Measurements from ENCODE around the gene COX7B2.

COX7B2 gene

GRCh38 chr4:46889410-46889809 lies 19.6 kb downstream of the COX7B2 start:
- H3K9me3 ChIP-seq (ENCODE audit: low read length), result no peaks in the 10 kb centered on the region
- no peaks in the 10 kb centered on the region for H3K27me3 ChIP-seq (ENCODE audit: control insufficient read depth in 1 of 2, insufficient read depth in 2 of 2, low read length in 2 of 2)
- no peak overlapping the region for H3K4me3 ChIP-seq (ENCODE audit: low read depth in 1 of 2, low read length in 2 of 2)
- no peak overlapping the region for H3K27ac ChIP-seq (ENCODE audit: low read depth, low read length)
- no peak overlapping the region for H3K9ac ChIP-seq (ENCODE audit: low read length)
- H3K36me3 ChIP-seq (ENCODE audit: insufficient read depth, low read length), result no peaks in the 10 kb centered on the region
- H3K4me1 ChIP-seq (ENCODE audit: insufficient read depth, low read length), result no peaks in the 10 kb centered on the region

GRCh38 chr4:46886711-46887110 lies 22.3 kb downstream of the COX7B2 start:
- Histone ChIP-seq H3K36me3 (ENCODE audit: insufficient read depth, low read length) (no peaks in the 10 kb centered on the region), H3K9ac (ENCODE audit: low read length) (no peak overlapping the region), H3K27me3 (ENCODE audit: control insufficient read depth in 1 of 2, insufficient read depth in 2 of 2, low read length in 2 of 2) (no peaks in the 10 kb centered on the region), H3K9me3 (ENCODE audit: low read length) (no peaks in the 10 kb centered on the region), H3K27ac (ENCODE audit: low read depth, low read length) (no peak overlapping the region), H3K4me1 (ENCODE audit: insufficient read depth, low read length) (no peaks in the 10 kb centered on the region), H3K4me3 (ENCODE audit: low read depth in 1 of 2, low read length in 2 of 2) (no peak overlapping the region)

DNA sequence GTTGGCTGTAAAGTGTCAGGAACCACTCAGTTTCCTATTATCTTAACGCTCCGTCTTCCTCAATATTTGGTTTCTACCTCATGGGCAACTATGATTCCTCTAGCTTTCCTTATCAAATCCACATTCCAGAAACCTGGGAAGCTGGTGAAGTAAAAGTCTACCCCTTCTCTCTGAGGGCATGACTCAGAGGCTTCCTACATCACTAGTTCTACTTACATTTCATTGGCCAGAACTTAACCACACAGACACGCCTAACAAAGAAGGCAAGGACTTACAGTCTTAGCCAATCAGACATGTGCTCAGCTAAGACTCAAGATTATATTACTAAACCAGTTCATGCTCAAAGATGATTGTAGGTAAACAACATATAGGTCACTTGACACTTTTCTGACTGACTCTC lies 30.4 kb downstream of the COX7B2 start:
- no peaks in the 10 kb centered on the region for H3K9me3 ChIP-seq (ENCODE audit: low read length)
- no peak overlapping the region for H3K4me3 ChIP-seq (ENCODE audit: low read depth in 1 of 2, low read length in 2 of 2)
- no peaks in the 10 kb centered on the region for H3K27me3 ChIP-seq (ENCODE audit: control insufficient read depth in 1 of 2, insufficient read depth in 2 of 2, low read length in 2 of 2)
- no peak overlapping the region for H3K27ac ChIP-seq (ENCODE audit: low read depth, low read length)
- H3K9ac ChIP-seq (ENCODE audit: low read length), result no peak overlapping the region
- no peaks in the 10 kb centered on the region for H3K36me3 ChIP-seq (ENCODE audit: insufficient read depth, low read length)
- no peaks in the 10 kb centered on the region for H3K4me1 ChIP-seq (ENCODE audit: insufficient read depth, low read length)

DNA sequence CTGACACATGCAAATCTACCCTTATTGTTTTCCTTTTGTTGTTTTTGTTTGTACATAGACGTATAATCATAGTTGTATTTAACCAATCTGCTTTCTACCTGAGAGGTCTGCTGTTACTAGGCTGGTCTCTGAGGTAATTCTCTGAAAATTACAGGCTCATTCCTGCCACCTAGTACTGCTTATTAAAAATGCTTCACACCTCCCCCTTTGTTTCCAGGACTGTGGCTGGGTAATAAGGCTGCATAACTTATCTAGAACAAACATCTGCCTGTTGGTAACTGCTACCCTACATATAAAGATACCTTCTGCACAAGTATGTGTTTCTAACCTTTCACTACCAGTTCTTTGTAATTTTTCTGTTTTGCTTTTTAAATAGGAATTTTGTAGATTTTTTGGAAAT lies 34.2 kb downstream of the COX7B2 start:
- H3K9ac ChIP-seq (ENCODE audit: low read length), result no peak overlapping the region
- no peaks in the 10 kb centered on the region for H3K27me3 ChIP-seq (ENCODE audit: control insufficient read depth in 1 of 2, insufficient read depth in 2 of 2, low read length in 2 of 2)
- H3K4me1 ChIP-seq (ENCODE audit: insufficient read depth, low read length), result no peaks in the 10 kb centered on the region
- no peak overlapping the region for H3K27ac ChIP-seq (ENCODE audit: low read depth, low read length)
- no peaks in the 10 kb centered on the region for H3K9me3 ChIP-seq (ENCODE audit: low read length)
- no peaks in the 10 kb centered on the region for H3K36me3 ChIP-seq (ENCODE audit: insufficient read depth, low read length)
- no peak overlapping the region for H3K4me3 ChIP-seq (ENCODE audit: low read depth in 1 of 2, low read length in 2 of 2)

GRCh38 chr4:46870411-46870810 lies 38.6 kb downstream of the COX7B2 start:
- Histone ChIP-seq H3K27ac (ENCODE audit: low read depth, low read length) (no peak overlapping the region), H3K9me3 (ENCODE audit: low read length) (no peaks in the 10 kb centered on the region), H3K4me3 (ENCODE audit: low read depth in 1 of 2, low read length in 2 of 2) (no peak overlapping the region), H3K9ac (ENCODE audit: low read length) (no peak overlapping the region), H3K4me1 (ENCODE audit: insufficient read depth, low read length) (no peaks in the 10 kb centered on the region), H3K36me3 (ENCODE audit: insufficient read depth, low read length) (no peaks in the 10 kb centered on the region), H3K27me3 (ENCODE audit: control insufficient read depth in 1 of 2, insufficient read depth in 2 of 2, low read length in 2 of 2) (no peaks in the 10 kb centered on the region)

DNA sequence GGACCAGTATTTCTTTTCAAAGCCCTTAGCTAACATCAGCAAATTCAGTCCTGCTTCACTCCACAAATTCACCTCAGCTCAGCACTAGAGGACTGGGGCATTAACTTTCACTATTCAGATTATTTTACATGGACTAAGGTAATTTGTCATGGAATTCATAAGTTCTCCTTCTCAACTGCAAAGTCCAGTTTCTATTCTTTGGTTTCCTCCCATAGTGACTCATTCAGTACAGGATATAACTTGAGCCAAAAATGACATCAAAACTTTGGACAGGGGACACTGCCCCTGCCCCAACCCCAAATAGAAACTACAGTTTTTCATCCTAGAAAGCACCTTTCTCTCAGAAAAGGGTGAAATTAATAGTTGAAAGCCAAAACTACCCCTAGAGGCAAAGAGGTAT lies 52.7 kb downstream of the COX7B2 start:
- Histone ChIP-seq H3K9me3 (ENCODE audit: low read length) (no peaks in the 10 kb centered on the region), H3K4me3 (ENCODE audit: low read depth in 1 of 2, low read length in 2 of 2) (no peak overlapping the region), H3K4me1 (ENCODE audit: insufficient read depth, low read length) (no peaks in the 10 kb centered on the region), H3K9ac (ENCODE audit: low read length) (no peak overlapping the region), H3K36me3 (ENCODE audit: insufficient read depth, low read length) (no peaks in the 10 kb centered on the region), H3K27ac (ENCODE audit: low read depth, low read length) (no peak overlapping the region), H3K27me3 (ENCODE audit: control insufficient read depth in 1 of 2, insufficient read depth in 2 of 2, low read length in 2 of 2) (no peaks in the 10 kb centered on the region)

- Histone ChIP-seq H3K27ac (ENCODE audit: low read depth, low read length) (no peak overlapping the region), H3K9me3 (ENCODE audit: low read length) (no peaks in the 10 kb centered on the region), H3K4me3 (ENCODE audit: low read depth in 1 of 2, low read length in 2 of 2) (no peak overlapping the region), H3K4me1 (ENCODE audit: insufficient read depth, low read length) (no peaks in the 10 kb centered on the region), H3K9ac (ENCODE audit: low read length) (no peak overlapping the region), H3K27me3 (ENCODE audit: control insufficient read depth in 1 of 2, insufficient read depth in 2 of 2, low read length in 2 of 2) (no peaks in the 10 kb centered on the region), H3K36me3 (ENCODE audit: insufficient read depth, low read length) (no peaks in the 10 kb centered on the region)
Observed at GRCh38 chr4:46852800-46853199, 56.2 kb downstream of the COX7B2 start.

DNA sequence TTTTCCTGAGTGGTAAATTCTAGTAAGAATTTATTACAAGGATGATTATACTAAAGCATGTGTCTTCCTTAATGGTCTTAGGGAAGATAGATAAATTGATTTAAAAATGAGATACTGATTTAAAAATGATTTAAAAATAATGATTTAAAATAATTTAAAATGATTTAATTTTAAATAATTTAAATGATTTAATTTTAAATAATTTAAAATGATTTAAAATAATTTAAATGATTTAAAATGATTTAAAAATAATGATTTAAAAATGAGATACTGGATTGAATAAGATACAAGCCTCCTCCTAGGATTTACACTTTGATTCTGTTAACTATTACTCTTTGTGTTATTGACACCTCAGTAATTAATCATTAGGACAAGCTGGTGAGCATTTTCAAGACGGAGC lies 59.0 kb downstream of the COX7B2 start:
- H3K9ac ChIP-seq (ENCODE audit: low read length), result no peak overlapping the region
- no peaks in the 10 kb centered on the region for H3K27me3 ChIP-seq (ENCODE audit: control insufficient read depth in 1 of 2, insufficient read depth in 2 of 2, low read length in 2 of 2)
- no peak overlapping the region for H3K4me3 ChIP-seq (ENCODE audit: low read depth in 1 of 2, low read length in 2 of 2)
- no peak overlapping the region for H3K27ac ChIP-seq (ENCODE audit: low read depth, low read length)
- H3K9me3 ChIP-seq (ENCODE audit: low read length), result no peaks in the 10 kb centered on the region
- H3K36me3 ChIP-seq (ENCODE audit: insufficient read depth, low read length), result no peaks in the 10 kb centered on the region
- no peaks in the 10 kb centered on the region for H3K4me1 ChIP-seq (ENCODE audit: insufficient read depth, low read length)

DNA sequence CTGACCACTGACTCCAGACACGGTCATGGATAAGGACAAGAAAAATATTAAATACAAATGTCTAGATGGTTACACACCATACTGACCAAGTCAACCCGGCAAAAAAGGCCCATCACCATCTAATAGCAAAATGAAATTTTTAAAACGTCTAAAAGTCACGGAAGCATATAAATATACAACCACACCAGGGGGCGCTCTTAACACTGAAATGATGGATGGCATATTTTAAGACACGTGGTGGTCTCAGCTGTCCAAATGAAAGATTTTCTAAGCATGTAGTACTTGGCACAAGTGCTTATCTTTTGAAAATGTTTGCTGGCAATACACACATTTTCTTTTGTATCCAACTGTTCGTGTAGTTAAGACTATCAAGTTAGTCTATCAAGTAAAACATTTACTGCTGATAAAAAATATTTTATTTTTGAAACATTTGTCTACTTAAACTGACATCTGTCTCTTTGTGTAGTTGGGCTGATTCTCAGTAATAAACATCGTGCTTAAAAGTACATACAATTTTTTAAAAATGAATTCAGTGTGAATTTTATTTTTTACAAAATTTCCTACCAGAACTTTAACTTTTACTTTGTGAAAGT lies 64.6 kb downstream of the COX7B2 start:
- no peak overlapping the region for H3K4me3 ChIP-seq (ENCODE audit: low read depth in 1 of 2, low read length in 2 of 2)
- no peak overlapping the region for H3K9ac ChIP-seq (ENCODE audit: low read length)
- H3K9me3 ChIP-seq (ENCODE audit: low read length), result no peaks in the 10 kb centered on the region
- no peaks in the 10 kb centered on the region for H3K27me3 ChIP-seq (ENCODE audit: control insufficient read depth in 1 of 2, insufficient read depth in 2 of 2, low read length in 2 of 2)
- no peaks in the 10 kb centered on the region for H3K4me1 ChIP-seq (ENCODE audit: insufficient read depth, low read length)
- H3K36me3 ChIP-seq (ENCODE audit: insufficient read depth, low read length), result no peaks in the 10 kb centered on the region
- H3K27ac ChIP-seq (ENCODE audit: low read depth, low read length), result no peak overlapping the region

- H3K4me1 ChIP-seq (ENCODE audit: insufficient read depth, low read length), result no peaks in the 10 kb centered on the region
- no peaks in the 10 kb centered on the region for H3K36me3 ChIP-seq (ENCODE audit: insufficient read depth, low read length)
- no peak overlapping the region for H3K9ac ChIP-seq (ENCODE audit: low read length)
- H3K9me3 ChIP-seq (ENCODE audit: low read length), result no peaks in the 10 kb centered on the region
- no peak overlapping the region for H3K4me3 ChIP-seq (ENCODE audit: low read depth in 1 of 2, low read length in 2 of 2)
- H3K27me3 ChIP-seq (ENCODE audit: control insufficient read depth in 1 of 2, insufficient read depth in 2 of 2, low read length in 2 of 2), result no peaks in the 10 kb centered on the region
- no peak overlapping the region for H3K27ac ChIP-seq (ENCODE audit: low read depth, low read length)
Observed at GRCh38 chr4:46839128-46839527, 69.9 kb downstream of the COX7B2 start.

DNA sequence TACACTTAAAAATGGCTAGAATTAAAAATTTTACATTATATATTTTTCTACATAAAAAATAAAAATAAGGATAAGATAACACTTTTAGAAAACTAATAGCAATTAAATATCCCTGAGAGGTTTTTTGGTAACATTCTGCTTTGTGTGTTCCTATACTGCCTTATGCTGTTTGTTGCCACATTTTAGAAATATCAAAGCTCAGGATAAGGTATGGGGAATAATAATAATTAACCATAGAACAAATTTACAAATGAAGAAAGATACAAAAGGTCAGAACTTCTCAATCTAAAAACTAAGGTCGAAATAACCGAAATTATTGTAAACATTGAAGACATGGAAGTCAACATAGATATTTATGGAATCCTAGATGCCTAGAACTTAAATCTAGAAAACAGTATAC lies 71.4 kb downstream of the COX7B2 start:
- no peak overlapping the region for H3K9ac ChIP-seq (ENCODE audit: low read length)
- H3K4me1 ChIP-seq (ENCODE audit: insufficient read depth, low read length), result no peaks in the 10 kb centered on the region
- no peak overlapping the region for H3K27ac ChIP-seq (ENCODE audit: low read depth, low read length)
- no peaks in the 10 kb centered on the region for H3K36me3 ChIP-seq (ENCODE audit: insufficient read depth, low read length)
- H3K4me3 ChIP-seq (ENCODE audit: low read depth in 1 of 2, low read length in 2 of 2), result no peak overlapping the region
- no peaks in the 10 kb centered on the region for H3K27me3 ChIP-seq (ENCODE audit: control insufficient read depth in 1 of 2, insufficient read depth in 2 of 2, low read length in 2 of 2)
- no peaks in the 10 kb centered on the region for H3K9me3 ChIP-seq (ENCODE audit: low read length)

DNA sequence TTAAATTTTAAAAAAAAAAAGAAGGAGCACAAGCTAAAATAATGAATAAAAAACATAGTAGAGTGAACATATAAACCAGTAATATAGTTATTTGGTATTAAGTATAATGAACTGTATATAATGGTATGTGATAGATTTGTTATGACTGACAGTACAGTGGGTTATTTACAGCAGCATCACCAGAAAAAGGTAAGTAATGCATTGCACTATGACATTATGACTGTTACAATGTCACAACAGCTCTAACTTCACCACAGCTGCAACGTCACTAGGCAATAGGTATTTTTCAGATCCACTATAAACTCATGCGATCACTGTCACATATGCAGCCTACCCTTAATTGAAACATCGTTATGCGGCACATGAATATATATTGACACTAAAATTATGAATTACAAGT lies 72.5 kb downstream of the COX7B2 start:
- no peak overlapping the region for H3K27ac ChIP-seq (ENCODE audit: low read depth, low read length)
- H3K9me3 ChIP-seq (ENCODE audit: low read length), result no peaks in the 10 kb centered on the region
- no peak overlapping the region for H3K9ac ChIP-seq (ENCODE audit: low read length)
- no peaks in the 10 kb centered on the region for H3K36me3 ChIP-seq (ENCODE audit: insufficient read depth, low read length)
- H3K4me3 ChIP-seq (ENCODE audit: low read depth in 1 of 2, low read length in 2 of 2), result no peak overlapping the region
- H3K4me1 ChIP-seq (ENCODE audit: insufficient read depth, low read length), result no peaks in the 10 kb centered on the region
- no peaks in the 10 kb centered on the region for H3K27me3 ChIP-seq (ENCODE audit: control insufficient read depth in 1 of 2, insufficient read depth in 2 of 2, low read length in 2 of 2)

Measured in muscle layer of colon (tissue), 2 donors.